ENCODE results near the gene GBF1. TPM values are rescaled to one million over a fixed set of nuclear protein-coding genes. Genes with fewer than 3 reads are reported as not detected.

Gene GBF1
- total and polyA plus RNA-seq, 8 donors, result 44.7 to 57.2 (median 46.6) TPM

DNA sequence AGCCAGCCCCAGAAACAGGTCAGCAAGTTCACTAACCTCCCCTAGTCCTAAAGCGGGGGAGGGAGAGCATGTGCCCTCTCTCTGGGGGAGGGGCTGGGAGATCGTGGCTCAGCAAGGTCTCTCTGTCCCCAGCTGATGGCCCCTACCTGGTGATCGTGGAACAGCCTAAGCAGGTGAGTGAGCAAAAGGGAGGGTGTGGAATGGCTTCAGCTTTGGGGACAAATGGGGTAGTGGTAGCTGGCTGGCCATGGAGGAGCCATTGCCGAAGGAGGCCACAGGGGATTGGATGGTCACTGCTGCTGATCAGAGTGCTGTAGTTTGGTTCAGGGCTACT is 151.0 kb downstream of the GBF1 start:
- peaks cover 0 to 42% of the 10 kb centered on the region in 2 donors for H3K36me3 ChIP-seq
- H3K27me3 ChIP-seq, result no peaks in the 10 kb centered on the region
- TF ChIP-seq CTCF (IDR thresholded peaks at IDR 0.05), result no peak
- H3K4me3 ChIP-seq, result peak overlapping the region; percentile 44 to 72
- peak overlapping the region; percentile 96 for H3K27ac ChIP-seq
- DNase-seq, result no peak
- peaks cover 13 to 57% of the 10 kb centered on the region in 2 donors for H3K4me1 ChIP-seq
- intact Hi-C loops (cut with DNase I), result loop anchor here in 1 of 2 donors (10.0 kb wide), 1 partner anchor 199 kb away; no protein-coding TSS in a partner anchor
- no peak for ATAC-seq
- no peaks in the 10 kb centered on the region for H3K9me3 ChIP-seq

GRCh38 chr10:102396730-102397151 is 151.4 kb downstream of the GBF1 start:
- H3K4me1 ChIP-seq, result peaks cover 13 to 57% of the 10 kb centered on the region in 2 donors
- H3K27ac ChIP-seq, result peak overlapping the region in 1 of 2 donors; percentile 96
- H3K27me3 ChIP-seq, result no peaks in the 10 kb centered on the region
- peaks cover 0 to 47% of the 10 kb centered on the region in 2 donors for H3K36me3 ChIP-seq
- no peak for TF ChIP-seq CTCF (IDR thresholded peaks at IDR 0.05)
- H3K9me3 ChIP-seq, result no peaks in the 10 kb centered on the region
- intact Hi-C loops (cut with DNase I), result loop anchor here in 1 of 2 donors (10.0 kb wide), 1 partner anchor 198 kb away; no protein-coding TSS in a partner anchor
- H3K4me3 ChIP-seq, result peak overlapping the region in 1 of 2 donors; percentile 72
- ATAC-seq (no peak), DNase-seq (no peak)

DNA sequence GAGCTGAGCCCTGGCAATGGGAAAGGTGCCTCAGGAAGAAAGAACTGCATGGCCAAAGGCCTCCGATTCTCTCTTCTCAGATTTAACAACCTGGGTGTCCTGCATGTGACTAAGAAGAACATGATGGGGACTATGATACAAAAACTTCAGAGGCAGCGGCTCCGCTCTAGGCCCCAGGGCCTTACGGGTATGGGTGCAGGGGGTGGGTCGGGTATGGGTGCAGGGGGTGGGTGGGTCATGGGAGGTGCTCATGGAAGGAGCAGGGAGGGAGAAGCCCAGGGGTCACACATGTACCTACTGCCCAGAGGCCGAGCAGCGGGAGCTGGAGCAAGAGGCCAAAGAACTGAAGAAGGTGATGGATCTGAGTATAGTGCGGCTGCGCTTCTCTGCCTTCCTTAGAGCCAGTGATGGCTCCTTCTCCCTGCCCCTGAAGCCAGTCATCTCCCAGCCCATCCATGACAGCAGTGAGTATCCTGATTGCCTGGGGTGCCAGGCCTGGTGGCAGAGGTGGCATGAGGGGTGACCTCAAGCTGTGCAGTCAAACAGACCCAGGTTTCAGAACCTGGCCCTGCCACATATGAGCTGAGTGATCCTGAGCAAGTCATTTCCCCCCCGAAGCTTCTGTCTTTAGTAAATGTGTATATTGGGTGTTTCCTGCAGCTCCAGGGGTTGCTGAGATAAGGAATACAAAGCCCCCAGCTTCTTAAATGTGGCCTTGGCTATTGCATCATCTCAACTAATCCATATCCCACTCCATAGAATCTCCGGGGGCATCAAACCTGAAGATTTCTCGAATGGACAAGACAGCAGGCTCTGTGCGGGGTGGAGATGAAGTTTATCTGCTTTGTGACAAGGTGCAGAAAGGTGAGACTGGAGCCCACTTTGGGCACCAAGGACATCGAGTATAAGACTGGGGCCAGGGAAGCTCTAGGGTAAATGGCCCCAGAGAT is 152.2 kb downstream of the GBF1 start:
- intact Hi-C loops (cut with DNase I), result loop anchor here in 1 of 2 donors (10.0 kb wide), 1 partner anchor 197 kb away; no protein-coding TSS in a partner anchor
- H3K4me3 ChIP-seq, result peak overlapping the region in 1 of 2 donors; percentile 72

DNA sequence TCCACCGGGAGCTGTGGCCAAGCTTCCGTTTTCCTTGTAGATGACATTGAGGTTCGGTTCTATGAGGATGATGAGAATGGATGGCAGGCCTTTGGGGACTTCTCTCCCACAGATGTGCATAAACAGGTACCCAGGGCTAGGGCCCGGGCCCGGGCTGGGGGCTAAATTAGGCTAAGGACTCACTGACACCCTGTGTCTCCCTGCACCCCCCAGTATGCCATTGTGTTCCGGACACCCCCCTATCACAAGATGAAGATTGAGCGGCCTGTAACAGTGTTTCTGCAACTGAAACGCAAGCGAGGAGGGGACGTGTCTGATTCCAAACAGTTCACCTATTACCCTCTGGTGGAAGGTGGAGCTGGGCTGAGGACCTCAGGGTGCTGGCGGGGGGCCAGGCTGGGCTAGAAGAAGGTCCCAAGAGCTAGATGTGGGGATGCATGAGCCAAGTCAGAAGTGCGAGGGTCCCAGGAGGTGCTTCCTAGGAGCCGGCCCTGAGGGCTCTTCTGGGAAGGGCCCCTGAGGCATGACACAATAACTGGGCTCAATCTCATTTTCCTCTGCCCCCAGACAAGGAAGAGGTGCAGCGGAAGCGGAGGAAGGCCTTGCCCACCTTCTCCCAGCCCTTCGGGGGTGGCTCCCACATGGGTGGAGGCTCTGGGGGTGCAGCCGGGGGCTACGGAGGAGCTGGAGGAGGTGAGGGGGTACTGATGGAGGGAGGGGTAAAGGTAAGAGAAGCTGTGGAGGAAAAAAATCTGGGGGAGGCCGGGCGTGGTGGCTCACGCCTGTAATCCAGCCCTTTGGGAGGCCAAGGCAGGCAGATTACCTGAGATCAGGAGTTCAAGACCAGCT is 153.1 kb downstream of the GBF1 start:
- Histone ChIP-seq H3K27me3 (no peaks in the 10 kb centered on the region), H3K9me3 (no peaks in the 10 kb centered on the region), H3K27ac (peak overlapping the region in 1 of 2 donors; percentile 80), H3K4me1 (peaks cover 13 to 50% of the 10 kb centered on the region in 2 donors), H3K4me3 (peak overlapping the region in 1 of 2 donors; percentile 44), H3K36me3 (peaks cover 0 to 64% of the 10 kb centered on the region in 2 donors)
- no peak for TF ChIP-seq CTCF (IDR thresholded peaks at IDR 0.05)
- ATAC-seq, result no peak
- DNase-seq, result no peak
- intact Hi-C loops (cut with DNase I), result loop anchor here in 1 of 2 donors (10.0 kb wide), 1 partner anchor 196 kb away; no protein-coding TSS in a partner anchor

More for the DNA sequence above, 152.2 kb downstream of the GBF1 start:
- H3K27ac ChIP-seq, result peak overlapping the region in 1 of 2 donors; percentile 96
- no peaks in the 10 kb centered on the region for H3K27me3 ChIP-seq
- DNase-seq (no peak), ATAC-seq (no peak)
- H3K4me1 ChIP-seq, result peaks cover 13 to 57% of the 10 kb centered on the region in 2 donors
- peaks cover 0 to 55% of the 10 kb centered on the region in 2 donors for H3K36me3 ChIP-seq
- H3K9me3 ChIP-seq, result no peaks in the 10 kb centered on the region
- no peak for TF ChIP-seq CTCF (IDR thresholded peaks at IDR 0.05)

Data from left lung (tissue), 10 donors.